ENCODE measurements around the gene GATD1.
A peak's percentile ranks its signal among the peaks of the same experiment; 100 is the strongest.

The GATD1 gene

GRCh38 chr11:794766-795633 is 17.7 kb upstream of the GATD1 start:
- DNase-seq: no peak

- DNase-seq: no peak
Measured at GRCh38 chr11:794013-794765, 16.9 kb upstream of the GATD1 start.

GRCh38 chr11:793556-793955 is 16.3 kb upstream of the GATD1 start:
- DNase-seq: peak; percentile 55

- no peak for DNase-seq
Measured at GRCh38 chr11:792873-793272, 15.6 kb upstream of the GATD1 start.

GRCh38 chr11:792535-792821 is 15.2 kb upstream of the GATD1 start:
- no peak for DNase-seq

GRCh38 chr11:791658-792534 is 14.6 kb upstream of the GATD1 start:
- DNase-seq: no peak

GRCh38 chr11:790721-791564 is 13.7 kb upstream of the GATD1 start:
- no peak for DNase-seq

GRCh38 chr11:789943-790342 is 12.7 kb upstream of the GATD1 start, which contains the start of gene CEND1:
Gene CEND1, minus strand, starts transcription at chr11:790090. Its CDS starts 1,514 bp downstream, at chr11:788576.
- peak; percentile 16 for DNase-seq

GRCh38 chr11:788953-789940 is 12.0 kb upstream of the GATD1 start:
- no peak for DNase-seq

GRCh38 chr11:788009-788640 is 10.8 kb upstream of the GATD1 start:
- no peak for DNase-seq

- no peak for DNase-seq
Measured at GRCh38 chr11:787084-787675, 9.9 kb upstream of the GATD1 start.

- no peak for DNase-seq
Measured at GRCh38 chr11:786235-787083, 9.2 kb upstream of the GATD1 start.

- DNase-seq: peak; percentile 92
Measured at GRCh38 chr11:783581-784015, 6.3 kb upstream of the GATD1 start.

- DNase-seq: no peak
Measured at GRCh38 chr11:782264-783174, 5.2 kb upstream of the GATD1 start.

GRCh38 chr11:779955-780532 is 2.8 kb upstream of the GATD1 start:
- DNase-seq: no peak

GRCh38 chr11:778976-779954 is 2.0 kb upstream of the GATD1 start:
- no peak for DNase-seq

Data from NCI-H1694 treated with DMSO at 0.1 percent for 48 hours (cell line).